Sigmoid colon (tissue), 4 donors: ENCODE data around the gene ATP2B1.
"Not testable (repeated sequence)": the region's sequence is repeated elsewhere in the genome, so short reads cannot be mapped to it uniquely, and the experiment has no call there.

ENCODE experiments used
- POLR2A ChIP-seq, 2 donors: fragments of 450-650 bp; IDR thresholded peaks; one replicate each; pipeline ENCODE4 v1.6.1; 2016; ENCODE audit warnings: antibody characterized with exemption in 2 of 2, mild to moderate bottlenecking in 2 of 2, moderate library complexity in 2 of 2
- POLR2AphosphoS5 ChIP-seq, 4 donors: sonication (generic); formaldehyde crosslinking; IDR thresholded peaks; one replicate each; pipeline ENCODE4 v1.6.1; 2017; ENCODE audit warnings: antibody characterized with exemption in 4 of 4
- TF ChIP-seq, protein P1 (sequence below), 4 experiments: fragments of 450-650 bp in 3 of 4; fragments of 200-600 bp in 1 of 4; IDR thresholded peaks; one replicate each; pipeline ENCODE4 v1.5.1; 2016 to 2019; ENCODE audit warnings: antibody characterized with exemption in 4 of 4, mild to moderate bottlenecking in 3 of 4, moderate library complexity in 2 of 4

DNA sequence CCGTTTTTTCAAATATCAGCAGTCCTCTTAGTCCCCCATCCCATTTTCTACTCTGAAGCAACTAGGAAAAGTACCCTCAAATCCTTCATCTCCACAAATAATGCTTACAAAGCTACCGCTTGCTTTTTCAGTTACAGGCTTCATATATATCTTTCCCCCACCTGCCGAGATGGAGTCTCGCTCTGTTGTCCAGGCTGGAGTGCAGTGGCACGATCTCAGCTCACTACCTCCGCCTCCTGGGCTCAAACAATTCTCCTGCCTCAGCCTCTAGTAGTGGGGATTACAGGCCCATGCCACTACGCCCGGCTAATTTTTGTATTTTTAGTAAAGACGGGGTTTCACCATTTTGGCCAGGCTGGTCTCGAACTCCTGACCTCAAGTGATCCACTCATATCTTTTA is 10.9 kb downstream of the ATP2B1 start:
- TF ChIP-seq POLR2A, POLR2AphosphoS5 (IDR thresholded peaks at IDR 0.05): not testable (repeated sequence)
- TF ChIP-seq, protein P1, sequence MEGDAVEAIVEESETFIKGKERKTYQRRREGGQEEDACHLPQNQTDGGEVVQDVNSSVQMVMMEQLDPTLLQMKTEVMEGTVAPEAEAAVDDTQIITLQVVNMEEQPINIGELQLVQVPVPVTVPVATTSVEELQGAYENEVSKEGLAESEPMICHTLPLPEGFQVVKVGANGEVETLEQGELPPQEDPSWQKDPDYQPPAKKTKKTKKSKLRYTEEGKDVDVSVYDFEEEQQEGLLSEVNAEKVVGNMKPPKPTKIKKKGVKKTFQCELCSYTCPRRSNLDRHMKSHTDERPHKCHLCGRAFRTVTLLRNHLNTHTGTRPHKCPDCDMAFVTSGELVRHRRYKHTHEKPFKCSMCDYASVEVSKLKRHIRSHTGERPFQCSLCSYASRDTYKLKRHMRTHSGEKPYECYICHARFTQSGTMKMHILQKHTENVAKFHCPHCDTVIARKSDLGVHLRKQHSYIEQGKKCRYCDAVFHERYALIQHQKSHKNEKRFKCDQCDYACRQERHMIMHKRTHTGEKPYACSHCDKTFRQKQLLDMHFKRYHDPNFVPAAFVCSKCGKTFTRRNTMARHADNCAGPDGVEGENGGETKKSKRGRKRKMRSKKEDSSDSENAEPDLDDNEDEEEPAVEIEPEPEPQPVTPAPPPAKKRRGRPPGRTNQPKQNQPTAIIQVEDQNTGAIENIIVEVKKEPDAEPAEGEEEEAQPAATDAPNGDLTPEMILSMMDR (IDR thresholded peaks at IDR 0.05) = not testable (repeated sequence)
